NCI-H1105 treated with DMSO at 0.1 percent for 48 hours (cell line): ENCODE results near the gene EHBP1.
A peak's percentile ranks its signal among the peaks of the same experiment; 100 is the strongest.

Experiments
- DNase-seq: peaks from one replicate; lab custom pipeline; 2025; lab: John Stamatoyannopoulos, UW

The EHBP1 gene

DNA sequence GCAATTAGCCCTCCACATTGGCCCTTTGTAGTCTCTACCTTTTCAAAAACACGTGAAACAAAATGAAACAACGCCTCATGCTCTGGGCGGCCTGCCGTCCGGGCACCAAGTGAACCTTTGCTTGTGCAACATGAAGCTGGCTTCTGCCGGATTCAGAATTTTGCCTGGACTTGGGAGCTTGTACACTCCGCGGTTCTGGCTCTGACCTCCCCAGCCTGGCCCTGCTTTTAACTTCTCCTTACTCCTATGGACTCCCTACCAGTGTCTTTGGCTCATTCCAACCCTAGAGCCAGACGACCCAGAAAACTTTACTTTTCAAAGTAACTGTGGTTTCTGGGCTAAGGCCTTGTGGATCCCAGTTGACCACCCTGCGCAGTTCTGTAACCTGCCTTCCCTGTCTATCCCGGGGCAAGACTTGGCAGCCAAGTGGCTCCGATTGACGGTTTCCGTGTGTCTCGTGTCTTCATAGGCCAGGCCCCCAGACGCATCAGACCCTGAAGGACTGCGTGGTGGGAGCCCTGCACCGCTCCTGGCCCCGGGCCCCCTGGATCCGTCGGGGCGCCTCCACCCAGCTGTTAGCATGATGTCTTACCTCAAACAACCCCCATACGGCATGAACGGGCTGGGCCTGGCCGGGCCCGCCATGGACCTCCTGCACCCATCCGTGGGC is 347.0 kb downstream of the EHBP1 start:
- DNase-seq: no peak

DNA sequence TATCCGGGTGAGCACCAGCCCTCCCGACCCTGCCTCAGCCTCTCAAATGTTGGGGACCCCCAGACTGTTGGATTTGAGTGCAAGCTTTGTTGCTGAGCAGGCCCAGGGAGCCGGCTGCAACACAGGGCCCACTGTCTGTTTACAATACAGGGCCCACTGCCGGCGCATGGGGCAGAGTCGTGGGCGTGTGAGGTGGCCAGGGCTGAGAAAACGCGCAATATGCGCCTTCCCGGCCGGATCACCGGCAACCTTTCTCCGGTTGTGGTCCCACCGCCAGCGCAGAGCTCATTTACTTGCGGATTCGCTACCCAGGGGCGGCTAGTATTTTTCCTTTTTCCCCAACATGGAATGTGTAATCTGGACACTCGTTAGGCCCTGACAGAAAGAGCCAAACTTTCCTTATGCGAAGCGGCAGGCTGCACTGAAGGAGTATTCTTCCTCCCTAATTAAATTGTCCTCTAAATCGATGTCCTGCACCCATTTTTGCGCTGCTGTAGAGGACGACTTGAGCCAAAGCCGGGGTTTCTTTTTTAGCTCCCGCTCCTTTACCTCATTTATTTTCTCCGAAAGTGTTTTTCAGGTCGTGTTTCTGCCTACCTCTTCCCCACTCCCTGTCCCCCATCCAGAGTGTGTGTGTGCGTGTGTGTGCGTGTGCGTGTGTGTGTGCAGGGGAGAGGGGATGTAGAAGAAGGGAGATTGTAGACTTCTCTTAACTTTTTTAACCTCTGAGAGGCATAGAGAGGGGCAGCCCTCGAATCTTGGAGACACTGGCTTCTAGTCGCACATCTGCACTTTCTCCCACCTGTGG is 347.8 kb downstream of the EHBP1 start:
- DNase-seq: no peak

DNA sequence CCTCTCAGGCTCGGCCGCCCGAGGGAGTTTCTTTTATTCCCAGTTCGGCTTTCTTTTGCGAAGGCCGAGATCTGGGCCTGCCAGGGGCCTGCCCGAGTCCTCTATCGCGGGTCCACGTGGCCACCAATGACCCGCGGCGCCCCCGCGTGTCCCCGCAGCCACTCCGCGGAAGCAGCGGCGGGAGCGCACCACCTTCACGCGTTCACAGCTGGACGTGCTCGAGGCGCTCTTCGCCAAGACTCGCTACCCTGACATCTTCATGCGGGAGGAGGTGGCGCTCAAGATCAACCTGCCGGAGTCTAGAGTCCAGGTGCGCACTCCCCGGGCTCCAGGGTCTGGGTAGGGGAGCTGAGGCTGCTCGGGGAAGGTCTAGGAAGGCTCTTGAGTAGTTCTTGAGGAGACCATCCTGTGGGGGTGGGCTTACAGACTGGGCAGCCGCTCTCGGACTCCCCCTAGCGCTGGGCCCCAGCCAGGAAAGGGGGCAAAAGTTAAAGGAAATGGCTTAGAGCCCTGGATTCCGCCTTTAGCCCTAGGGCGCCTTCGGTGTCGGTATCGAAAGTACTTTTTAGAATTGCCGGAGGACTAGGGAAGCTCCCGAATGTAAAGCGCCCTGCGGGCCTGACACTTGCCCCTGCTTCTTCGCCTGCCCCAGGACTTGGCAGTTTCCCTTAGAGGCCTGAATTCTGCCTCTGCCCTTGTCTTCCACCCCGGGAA is 348.5 kb downstream of the EHBP1 start:
- DNase-seq: no peak

DNA sequence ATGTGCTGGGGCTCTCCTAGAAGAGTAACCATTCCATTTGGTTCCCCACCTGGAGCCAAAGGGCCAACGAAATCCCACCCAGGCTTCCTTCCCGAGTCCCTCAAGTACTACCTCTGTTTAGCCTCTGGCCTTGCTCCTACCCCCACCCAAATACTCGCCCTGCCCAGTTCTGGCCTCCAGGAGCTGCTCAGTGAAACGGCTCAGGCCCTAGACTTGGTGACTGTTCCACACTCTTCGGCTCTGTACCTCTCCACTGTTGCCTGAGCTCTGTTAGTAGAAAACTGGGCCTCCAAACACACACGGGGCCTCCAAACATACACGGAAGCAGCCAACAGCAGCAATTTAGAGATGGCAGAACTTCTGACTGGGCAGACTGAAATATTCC is 349.3 kb downstream of the EHBP1 start:
- DNase-seq: no peak

DNA sequence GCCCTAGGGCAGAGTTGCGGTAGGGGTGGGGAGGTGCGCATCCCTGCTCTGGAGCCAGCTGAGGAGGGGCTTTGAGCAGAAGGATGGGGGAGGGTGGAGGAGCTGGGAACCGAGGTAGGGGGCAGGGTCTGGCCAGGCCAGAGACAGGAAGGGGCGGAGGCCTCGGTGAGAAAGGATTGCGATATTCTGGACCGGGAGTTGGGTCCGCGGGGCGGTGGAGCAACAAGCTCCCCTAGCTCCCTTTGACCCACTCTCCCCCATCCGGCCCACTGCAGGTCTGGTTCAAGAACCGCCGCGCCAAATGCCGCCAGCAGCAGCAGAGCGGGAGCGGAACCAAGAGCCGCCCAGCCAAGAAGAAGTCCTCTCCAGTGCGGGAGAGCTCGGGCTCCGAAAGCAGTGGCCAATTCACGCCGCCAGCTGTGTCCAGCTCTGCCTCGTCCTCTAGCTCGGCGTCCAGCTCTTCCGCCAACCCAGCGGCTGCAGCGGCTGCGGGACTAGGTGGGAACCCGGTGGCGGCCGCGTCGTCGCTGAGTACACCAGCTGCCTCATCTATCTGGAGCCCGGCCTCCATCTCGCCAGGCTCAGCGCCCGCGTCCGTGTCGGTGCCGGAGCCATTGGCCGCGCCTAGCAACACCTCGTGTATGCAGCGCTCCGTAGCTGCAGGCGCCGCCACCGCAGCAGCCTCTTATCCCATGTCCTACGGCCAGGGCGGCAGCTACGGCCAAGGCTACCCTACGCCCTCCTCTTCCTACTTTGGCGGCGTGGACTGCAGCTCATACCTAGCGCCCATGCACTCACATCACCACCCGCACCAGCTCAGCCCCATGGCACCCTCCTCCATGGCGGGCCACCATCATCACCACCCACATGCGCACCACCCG is 350.0 kb downstream of the EHBP1 start:
- DNase-seq: no peak

DNA sequence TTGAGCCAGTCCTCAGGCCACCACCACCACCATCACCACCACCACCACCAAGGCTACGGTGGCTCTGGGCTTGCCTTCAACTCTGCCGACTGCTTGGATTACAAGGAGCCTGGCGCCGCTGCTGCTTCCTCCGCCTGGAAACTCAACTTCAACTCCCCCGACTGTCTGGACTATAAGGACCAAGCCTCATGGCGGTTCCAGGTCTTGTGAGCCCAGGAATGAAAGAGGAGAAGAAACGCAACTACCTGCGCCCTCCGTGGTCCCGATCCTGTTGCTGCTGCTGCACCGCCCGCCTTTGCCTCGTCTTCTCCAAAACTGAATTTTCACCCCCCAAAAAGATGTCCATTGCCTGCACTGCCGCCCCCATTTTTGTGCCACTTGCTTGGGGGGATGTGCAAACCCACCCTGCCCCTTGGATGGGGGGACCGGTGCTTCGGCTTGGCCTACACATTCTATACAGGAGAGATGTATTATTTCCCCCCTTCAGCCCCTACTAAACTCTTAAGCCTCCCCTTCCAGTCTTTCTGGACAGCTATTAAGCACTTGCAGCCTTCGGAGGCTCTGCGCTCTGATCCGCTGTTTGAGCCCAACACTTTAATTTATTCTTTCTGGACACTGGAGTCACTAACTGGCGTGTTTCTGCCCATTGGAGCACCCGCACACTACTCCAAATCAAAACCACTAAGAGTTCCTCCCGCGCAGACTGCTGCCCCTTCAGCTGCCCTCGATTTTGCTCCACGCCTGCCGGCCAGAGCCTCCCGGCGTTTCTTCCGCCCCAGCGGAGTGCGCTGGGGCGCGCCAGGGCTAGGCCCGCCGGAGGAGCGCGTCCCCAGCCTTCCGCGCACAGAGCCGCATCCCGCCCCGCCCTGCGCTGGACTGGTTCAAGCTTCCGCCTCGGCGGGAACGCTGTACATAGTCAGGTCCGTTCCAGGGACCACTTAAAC is 350.9 kb downstream of the EHBP1 start:
- DNase-seq: no peak

DNA sequence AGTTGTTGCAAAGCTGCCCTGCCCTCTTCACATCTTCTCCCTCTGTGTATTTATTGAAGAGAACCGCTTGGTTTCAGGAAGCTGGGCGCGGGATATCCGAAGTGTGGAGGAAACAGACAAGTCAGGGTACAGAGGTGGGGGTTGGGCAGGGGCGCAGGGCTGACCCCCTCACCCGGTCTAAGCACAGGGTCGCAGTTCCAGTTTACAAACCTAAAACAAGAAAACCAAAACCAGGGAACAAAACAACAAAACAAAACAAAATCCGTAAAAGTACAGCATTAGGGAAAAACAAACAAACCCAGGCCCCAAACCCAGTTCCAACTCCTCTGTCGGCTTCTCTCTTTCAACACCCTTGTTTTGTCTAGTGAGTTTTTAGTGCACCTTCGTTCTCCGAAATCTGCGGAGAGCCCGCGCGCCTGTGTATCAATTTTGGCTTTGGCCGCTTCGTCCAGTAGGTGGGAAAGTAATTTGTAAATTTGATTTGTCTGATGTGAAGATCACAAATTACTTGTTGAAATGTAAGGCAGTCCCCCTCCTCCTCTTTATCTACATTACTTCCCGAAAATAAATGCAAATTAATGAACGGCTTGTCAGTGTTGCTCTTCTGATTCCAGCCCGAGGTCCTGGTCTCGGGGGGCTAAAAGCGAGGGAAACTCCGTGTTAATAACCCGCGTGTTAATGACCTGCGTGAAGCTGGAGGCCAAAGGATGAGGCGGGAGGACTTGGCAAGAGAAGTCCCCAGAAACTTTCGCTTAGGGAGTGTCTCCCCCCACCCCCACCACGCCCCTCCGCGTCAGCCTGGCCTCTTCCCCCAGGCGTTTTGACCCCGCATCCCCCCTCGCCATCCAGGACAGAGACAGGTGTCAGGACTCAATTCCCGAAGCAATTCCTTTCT is 352.0 kb downstream of the EHBP1 start:
- no peak for DNase-seq

DNA sequence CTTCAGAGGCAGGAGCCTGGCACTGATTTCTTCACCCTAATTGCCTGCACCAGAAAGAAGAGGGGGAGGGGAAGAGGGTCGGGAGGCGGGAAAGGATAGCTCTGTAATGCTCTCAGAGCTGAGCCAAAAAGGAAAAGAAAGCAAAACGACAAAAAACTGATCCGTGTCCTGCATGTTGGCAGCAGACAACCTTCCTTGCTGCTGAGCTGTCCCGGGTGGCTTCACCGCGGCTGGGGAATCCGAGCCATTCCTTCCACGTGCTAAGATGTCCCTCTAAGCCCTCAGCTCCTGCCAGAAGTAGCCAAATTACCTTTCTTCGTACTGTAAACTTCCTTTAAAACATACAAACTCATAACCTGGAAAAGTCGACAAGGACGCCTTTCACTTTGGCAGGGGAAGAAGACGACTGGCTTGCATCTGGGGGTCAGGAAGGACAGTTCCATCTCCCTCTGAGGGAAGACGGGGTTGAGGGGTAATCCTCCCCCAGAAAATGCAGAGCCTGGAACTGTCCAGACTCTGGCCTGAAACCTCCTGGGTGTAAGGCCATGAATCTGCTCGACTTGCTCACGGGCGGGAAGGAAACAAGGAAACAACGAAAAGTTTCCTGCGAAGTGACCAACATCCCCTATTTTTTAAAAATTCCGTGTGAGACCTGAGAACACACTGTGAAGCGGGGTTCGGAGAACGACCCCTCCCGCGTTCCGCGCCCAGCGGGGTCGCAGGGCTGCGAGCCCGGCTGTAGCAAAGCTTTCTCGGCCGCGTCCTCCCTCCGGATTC is 352.8 kb downstream of the EHBP1 start:
- DNase-seq: no peak

DNA sequence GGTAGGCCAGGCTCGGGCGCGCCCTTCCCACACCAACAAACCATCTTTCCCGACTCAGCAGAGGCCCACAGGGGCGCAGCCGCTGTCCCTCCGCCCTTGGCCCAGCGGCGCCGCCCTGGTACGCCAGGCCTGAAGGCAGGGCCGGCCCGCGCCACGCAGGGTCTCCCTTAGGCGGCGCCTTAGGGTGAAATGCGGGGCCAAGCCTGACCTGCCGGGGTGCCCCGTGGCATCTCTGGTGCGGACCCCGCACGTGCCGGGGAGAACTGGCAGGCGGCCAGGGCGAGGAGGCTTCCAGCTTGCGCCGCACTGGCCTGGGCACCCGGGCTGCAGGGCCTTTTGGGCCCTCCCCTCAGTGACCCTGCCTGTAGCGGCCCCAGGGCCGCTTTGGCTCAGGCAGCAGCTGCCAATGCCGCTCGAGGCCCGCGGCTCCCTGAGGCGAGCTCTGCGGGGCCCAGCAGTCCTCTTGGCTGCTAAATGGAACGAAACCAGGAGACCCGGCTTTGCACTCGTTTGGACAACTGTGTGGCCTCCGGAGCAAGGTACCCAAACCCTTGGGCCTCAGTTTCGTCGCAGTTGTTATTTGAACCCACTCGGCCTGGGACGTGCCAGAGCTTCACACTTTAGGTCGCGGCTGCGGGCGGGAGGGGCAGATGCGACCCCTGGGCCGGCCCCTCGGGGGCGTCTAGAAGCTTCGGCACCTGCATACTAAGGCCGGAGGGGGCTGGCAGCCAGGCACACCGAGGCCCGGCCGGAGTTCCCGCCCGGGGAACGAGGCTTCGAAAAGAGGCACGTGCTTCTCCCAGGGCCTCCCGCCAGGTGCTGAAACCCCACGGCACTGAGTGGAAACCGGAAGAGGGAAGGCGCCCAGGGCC is 353.6 kb downstream of the EHBP1 start:
- DNase-seq: no peak

DNA sequence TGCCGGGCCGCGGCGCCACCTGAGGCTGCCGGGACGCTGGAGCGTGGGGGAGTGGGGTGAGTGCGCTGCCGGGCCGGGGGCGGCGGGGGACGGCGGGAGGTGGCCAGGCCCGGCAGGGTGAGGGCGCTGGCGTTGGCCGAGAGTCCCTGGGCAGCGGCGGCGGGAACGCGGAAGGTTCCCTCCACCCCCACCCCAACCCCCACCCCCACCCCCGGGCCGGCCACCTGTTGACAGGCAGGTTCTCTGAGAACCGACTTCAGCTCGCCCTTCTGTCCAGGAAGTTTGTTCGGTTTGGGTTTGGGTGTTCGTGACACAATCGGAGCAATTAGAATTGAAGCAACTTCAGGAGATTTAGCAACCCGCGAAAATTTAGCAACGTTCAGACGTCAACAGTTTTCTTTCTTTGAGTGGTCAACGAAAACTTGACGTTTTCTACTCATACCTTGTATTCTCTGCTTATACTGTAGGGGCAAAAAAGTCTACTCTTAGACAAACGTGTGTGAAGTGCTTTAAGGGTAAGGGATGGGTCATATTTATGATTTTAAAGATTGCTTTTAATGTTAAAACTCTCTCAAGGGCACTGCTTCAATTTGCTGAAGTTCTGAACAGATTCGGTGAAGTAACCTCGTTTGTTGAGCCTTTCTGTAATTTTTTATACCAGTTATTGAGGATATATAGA is 354.4 kb downstream of the EHBP1 start:
- DNase-seq: no peak

DNA sequence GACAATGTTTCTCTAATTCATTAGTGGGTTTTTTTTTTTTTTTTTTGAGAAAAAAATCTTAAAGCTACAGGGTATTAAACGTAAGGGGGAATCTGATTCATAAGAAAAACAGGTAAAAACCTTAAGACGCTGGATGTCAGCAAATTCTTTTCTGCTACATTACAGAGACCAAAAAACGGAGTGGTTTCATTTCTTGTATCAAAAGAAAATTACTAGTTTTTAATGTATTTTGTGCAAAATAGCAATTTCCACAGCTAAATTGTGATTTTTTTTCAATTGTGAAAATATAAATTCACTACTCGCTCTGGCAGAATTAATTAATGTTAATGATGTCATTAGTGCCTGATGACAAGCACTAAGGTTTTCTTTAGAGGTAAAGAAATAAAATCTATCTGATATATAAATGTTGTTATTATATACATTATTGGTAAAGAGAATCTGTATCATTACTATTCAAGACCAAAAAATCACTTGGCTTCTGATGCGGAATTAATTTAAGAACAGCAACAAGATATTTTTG is 355.0 kb downstream of the EHBP1 start:
- DNase-seq: no peak

DNA sequence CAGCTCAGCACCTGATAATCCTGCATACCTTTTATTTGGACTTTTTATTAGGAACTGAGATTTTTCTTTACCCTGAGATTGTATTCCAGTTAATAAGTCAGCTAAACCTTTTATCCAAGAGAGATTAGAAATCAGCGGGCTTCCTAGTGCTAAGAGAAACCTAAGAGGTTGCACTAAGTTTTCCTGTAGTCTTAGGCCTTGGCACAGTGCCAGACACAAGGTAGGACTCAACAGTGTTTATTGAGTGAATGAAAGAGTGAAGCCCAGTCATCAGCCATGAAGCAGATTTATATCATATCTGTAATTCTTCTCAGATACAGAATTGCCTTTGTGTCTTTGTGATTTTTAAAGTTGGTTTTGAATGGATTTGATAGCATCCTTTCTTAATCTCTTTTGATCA is 358.7 kb downstream of the EHBP1 start:
- DNase-seq: peak; percentile 4

DNA sequence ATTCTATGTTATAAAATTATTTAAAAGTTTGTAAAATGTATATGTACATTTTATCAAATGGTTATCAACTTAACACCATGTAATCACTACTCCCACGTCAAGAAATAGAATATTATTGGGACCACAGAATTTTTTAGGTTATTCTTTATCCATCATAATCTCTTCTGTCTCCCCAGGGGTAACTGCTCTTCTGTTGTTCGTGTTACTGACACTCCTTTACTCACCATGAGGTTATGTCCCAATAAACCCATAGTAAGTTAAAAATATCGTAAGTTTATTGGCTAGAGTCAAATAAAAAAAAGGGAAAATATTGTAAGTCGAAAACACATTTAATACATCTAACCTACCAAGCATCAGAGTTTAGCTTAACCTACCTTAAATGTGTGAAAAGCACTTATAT is 359.1 kb downstream of the EHBP1 start:
- no peak for DNase-seq

DNA sequence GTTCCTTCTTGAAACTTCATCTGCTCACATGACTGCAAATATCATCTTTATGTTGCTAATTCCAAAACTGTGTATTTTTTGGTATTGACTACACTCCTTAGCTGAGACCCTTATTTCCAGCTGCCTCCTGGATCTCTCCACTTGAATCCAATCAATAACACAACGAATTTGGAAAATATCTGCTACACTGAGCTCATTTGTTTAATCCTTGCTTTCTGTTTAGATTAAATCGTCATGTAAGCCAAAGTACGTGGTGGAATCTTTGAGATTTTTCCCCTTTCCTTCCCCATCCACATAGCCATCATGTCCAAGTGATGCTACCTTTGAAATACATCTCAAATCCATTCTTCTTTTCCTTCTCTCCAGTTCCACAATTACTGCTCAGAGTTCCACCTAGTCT is 360.8 kb downstream of the EHBP1 start:
- DNase-seq: no peak

DNA sequence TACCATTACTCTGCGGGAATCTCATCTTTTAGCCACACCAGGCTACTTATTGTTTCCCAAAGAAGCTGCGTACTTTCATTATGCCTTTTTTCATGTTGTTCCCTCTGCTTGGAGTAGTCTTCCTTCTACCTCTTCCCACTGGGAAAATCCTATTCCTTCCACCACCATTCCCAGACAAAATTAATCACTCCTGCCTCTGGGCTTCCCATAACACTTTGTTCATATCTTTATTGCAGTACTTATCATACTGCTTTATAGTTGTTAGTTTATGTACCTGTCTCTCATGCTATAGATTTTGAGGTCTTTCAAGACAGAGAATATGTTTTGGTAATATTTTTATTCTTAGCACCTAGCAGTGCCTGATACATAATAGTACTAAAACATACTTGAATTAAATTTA is 361.3 kb downstream of the EHBP1 start:
- no peak for DNase-seq

DNA sequence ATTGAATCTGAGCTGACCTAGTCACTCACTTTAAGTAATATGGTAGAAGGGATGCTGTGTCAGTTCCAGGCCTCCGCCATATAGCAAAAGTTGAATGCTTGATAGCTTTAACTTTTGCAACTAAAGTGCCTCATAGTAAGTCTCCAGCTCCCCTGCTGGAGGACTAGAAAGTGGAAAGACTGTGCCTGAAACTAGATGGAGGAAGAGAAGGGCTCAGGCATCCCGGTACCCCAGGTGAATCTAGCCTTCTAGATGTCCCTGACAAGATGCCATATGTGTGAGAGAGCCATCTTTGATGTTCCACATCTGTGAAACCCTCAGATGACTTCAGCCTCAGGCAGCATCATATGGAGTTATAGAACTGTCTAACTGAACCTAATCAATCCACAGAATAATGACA is 366.2 kb downstream of the EHBP1 start:
- DNase-seq: no peak

DNA sequence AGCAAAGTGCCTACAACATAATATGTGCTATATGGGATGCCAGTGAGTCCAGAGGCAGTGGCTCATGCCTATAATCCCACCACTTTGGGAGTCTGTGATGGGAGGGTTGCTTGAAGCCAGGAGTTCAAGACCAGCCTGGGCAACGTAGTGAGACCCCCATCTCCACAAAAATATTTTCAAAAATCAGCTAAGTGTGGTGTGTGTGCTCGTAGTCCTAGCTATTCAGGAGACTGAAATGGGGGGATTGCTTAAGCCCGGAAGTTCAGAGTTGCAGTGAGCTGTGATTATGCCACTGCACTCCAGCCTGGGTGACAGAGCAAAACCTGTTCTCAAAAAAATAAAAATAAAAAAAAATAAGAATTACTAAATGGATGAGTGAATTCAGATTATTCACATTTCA is 368.5 kb downstream of the EHBP1 start:
- DNase-seq: no peak
